Colonic mucosa (tissue), 4 donors: Measurements from ENCODE around the gene TMC7. TPM values are rescaled to one million over a fixed set of nuclear protein-coding genes. Genes with fewer than 3 reads are reported as not detected.
"Not testable (repeated sequence)": the region's sequence is repeated elsewhere in the genome, so short reads cannot be mapped to it uniquely, and the experiment has no call there.

ENCODE experiments used
- DNase-seq: peaks from one replicate; pipeline ENCODE4 v3.0.0-alpha.2; 2020
- H3K27ac ChIP-seq: fragments of 200-600 bp; one replicate; pipeline ENCODE4 v1.8.0; 2021
- H3K27me3 ChIP-seq: fragments of 200-600 bp; one replicate; pipeline ENCODE4 v1.8.0; 2021
- H3K36me3 ChIP-seq: fragments of 200-600 bp; one replicate; pipeline ENCODE4 v1.8.0; 2021
- H3K4me1 ChIP-seq: fragments of 200-600 bp; one replicate; pipeline ENCODE4 v1.8.0; 2021; ENCODE audit warnings: mild to moderate bottlenecking
- H3K4me3 ChIP-seq: fragments of 200-600 bp; one replicate; pipeline ENCODE4 v1.8.0; 2021
- H3K9ac ChIP-seq, 2 donors: one replicate each; pipeline ENCODE4 v1.7.0; 2013; ENCODE audit warnings: control low read depth in 2 of 2, low read depth in 2 of 2, low read length in 2 of 2
- H3K9me3 ChIP-seq: fragments of 200-600 bp; one replicate; pipeline ENCODE4 v1.8.0; 2021
- CTCF ChIP-seq: fragments of 200-600 bp; IDR thresholded peaks from one replicate; pipeline ENCODE4 v1.8.0; 2022; ENCODE audit warnings: antibody characterized with exemption, mild to moderate bottlenecking
- intact Hi-C: fragments of 100-400 bp; cut with DNase I; formaldehyde crosslinking; loops from one replicate; pipeline ENCODE4 v1.14.1; 2022
- total RNA-seq, 2 donors: library from RNA; stranded (reverse); fragmentation: NEBNext Ultra II Directional in 1 of 2; extraction: Animal tissue kit (Norgen Biotek cat#: 25700) in 1 of 2; gene quantifications; one replicate each; pipeline ENCODE4 v1.2.1, GENCODE V29; 2021
- donor health status: healthy.
- donor health status: DM: no; HTN: no; CAD: no.
- donor health status: DM: no; HTN: no; CAD: no.

TMC7 gene
- total RNA-seq, 2 donors from 2014 or later = 10.0 to 10.6 TPM

GRCh38 chr16:18984435-18985005 is 786 bp downstream of the TMC7 start:
- H3K36me3 ChIP-seq = no peaks in the 10 kb centered on the region
- no peaks in the 10 kb centered on the region for H3K9me3 ChIP-seq
- intact Hi-C loops = loop anchor here (10.0 kb wide), 1 partner anchor 390 kb away; no protein-coding TSS in a partner anchor
- no peak for TF ChIP-seq CTCF
- peak overlapping the region; percentile 72 for H3K27ac ChIP-seq
- H3K4me3 ChIP-seq = peak overlapping the region; percentile 76
- H3K4me1 ChIP-seq = no peaks in the 10 kb centered on the region
- no peak for DNase-seq
- peak overlapping the region in 1 of 2 donors; percentile 88 for H3K9ac ChIP-seq
- peaks cover 3% of the 10 kb centered on the region for H3K27me3 ChIP-seq

- H3K9me3 ChIP-seq, H3K27ac ChIP-seq, DNase-seq, H3K4me1 ChIP-seq, H3K9ac ChIP-seq, H3K4me3 ChIP-seq, H3K27me3 ChIP-seq, H3K36me3 ChIP-seq: not testable (repeated sequence)
- intact Hi-C loops = loop anchor here (10.0 kb wide), 1 partner anchor 390 kb away; no protein-coding TSS in a partner anchor
Measured at GRCh38 chr16:18985256-18985655, 1.5 kb downstream of the TMC7 start.

GRCh38 chr16:18991731-18992130 is 8.0 kb downstream of the TMC7 start:
- H3K9ac ChIP-seq, H3K27me3 ChIP-seq, H3K36me3 ChIP-seq, H3K27ac ChIP-seq, H3K9me3 ChIP-seq, DNase-seq, intact Hi-C loops, H3K4me1 ChIP-seq, H3K4me3 ChIP-seq: not testable (repeated sequence)

- H3K4me1 ChIP-seq, H3K36me3 ChIP-seq, H3K9ac ChIP-seq, H3K4me3 ChIP-seq, intact Hi-C loops, DNase-seq, H3K9me3 ChIP-seq, H3K27me3 ChIP-seq, H3K27ac ChIP-seq: not testable (repeated sequence)
Measured at GRCh38 chr16:18993531-18993930, 9.8 kb downstream of the TMC7 start.

GRCh38 chr16:18994181-18994580 is 10.4 kb downstream of the TMC7 start:
- DNase-seq, H3K4me3 ChIP-seq, H3K27me3 ChIP-seq, H3K9me3 ChIP-seq, H3K9ac ChIP-seq, H3K4me1 ChIP-seq, H3K36me3 ChIP-seq, intact Hi-C loops: not testable (repeated sequence)
- peak overlapping the region; percentile 75 for H3K27ac ChIP-seq

- H3K36me3 ChIP-seq, H3K4me1 ChIP-seq, H3K4me3 ChIP-seq, H3K27me3 ChIP-seq, H3K9ac ChIP-seq, DNase-seq, H3K9me3 ChIP-seq, intact Hi-C loops: not testable (repeated sequence)
- H3K27ac ChIP-seq = peak overlapping the region; percentile 75
Measured at GRCh38 chr16:18995406-18995805, 11.7 kb downstream of the TMC7 start.

- H3K27ac ChIP-seq = peak overlapping the region; percentile 75
- intact Hi-C loops, H3K9me3 ChIP-seq, H3K9ac ChIP-seq, DNase-seq, H3K36me3 ChIP-seq, H3K4me1 ChIP-seq, H3K4me3 ChIP-seq, H3K27me3 ChIP-seq: not testable (repeated sequence)
Measured at GRCh38 chr16:18996536-18996935, 12.8 kb downstream of the TMC7 start.

- H3K4me1 ChIP-seq, H3K9me3 ChIP-seq, DNase-seq, H3K27me3 ChIP-seq, H3K36me3 ChIP-seq, H3K9ac ChIP-seq, intact Hi-C loops, H3K4me3 ChIP-seq: not testable (repeated sequence)
- peak overlapping the region; percentile 80 for H3K27ac ChIP-seq
Measured at GRCh38 chr16:18997001-18997400, 13.3 kb downstream of the TMC7 start.

GRCh38 chr16:18999045-18999393 is 15.3 kb downstream of the TMC7 start:
- Histone ChIP-seq H3K9me3 (no peaks in the 10 kb centered on the region), H3K27ac (peak overlapping the region; percentile 80), H3K27me3 (no peaks in the 10 kb centered on the region), H3K9ac (peak overlapping the region in 1 of 2 donors; percentile 34), H3K4me3 (no peak overlapping the region), H3K36me3 (no peaks in the 10 kb centered on the region), H3K4me1 (peaks cover 6% of the 10 kb centered on the region)
- TF ChIP-seq CTCF = no peak
- no peak for DNase-seq
- intact Hi-C loops = no loop called here
